K562 (cell line): ENCODE data around the gene C1QTNF6. TPM values are rescaled to one million over a fixed set of nuclear protein-coding genes. Genes with fewer than 3 reads are reported as not detected.
A peak's percentile ranks its signal among the peaks of the same experiment; 100 is the strongest.

Experiments
- ELK3 ChIP-seq: fragments of 450-650 bp; formaldehyde crosslinking; IDR thresholded peaks from 2 replicates; pipeline ENCODE4 v1.4.0; 2020; ENCODE audit warnings: mild to moderate bottlenecking
- EP300 ChIP-seq: IDR thresholded peaks from 2 replicates; pipeline ENCODE4 v1.6.1; 2012; ENCODE audit warnings: low read length, improper control_type of control experiment
- ESRRA ChIP-seq: fragments of 450-650 bp; IDR thresholded peaks from 2 replicates; pipeline ENCODE4 v1.6.1; 2014; ENCODE audit warnings: low read depth, mild to moderate bottlenecking, moderate library complexity, borderline replicate concordance
- FOXP4 ChIP-seq: sonication (generic); formaldehyde crosslinking; IDR thresholded peaks from 2 replicates; pipeline ENCODE4 v1.8.0; 2022; ENCODE audit warnings: mild to moderate bottlenecking, missing genetic modification reagents, borderline replicate concordance
- LEF1 ChIP-seq: fragments of 450-650 bp; IDR thresholded peaks from 2 replicates; pipeline ENCODE4 v1.6.1; 2016; ENCODE audit warnings: mild to moderate bottlenecking
- MAX ChIP-seq: sonication (generic); formaldehyde crosslinking; IDR thresholded peaks from 2 replicates; pipeline ENCODE4 v1.9.0; 2022; ENCODE audit warnings: mild to moderate bottlenecking, missing genetic modification reagents
- MXI1 ChIP-seq: IDR thresholded peaks from 2 replicates; pipeline ENCODE4 v1.6.1; 2011; ENCODE audit warnings: low read depth, mild to moderate bottlenecking, improper control_type of control experiment, low read length
- MYC ChIP-seq, 2 experiments: fragments of 250-450 bp in 1 of 2; sonication (Bioruptor Pico) in 1 of 2; IDR thresholded peaks; 2 replicates each; pipeline versions ENCODE4 v1.5.1 to v1.6.1; 2012 to 2021; ENCODE audit warnings: low read depth in 2 of 2, borderline replicate concordance in 1 of 2, improper control_type of control experiment in 1 of 2, low read length in 1 of 2, mild to moderate bottlenecking in 1 of 2, moderate library complexity in 1 of 2
- PKNOX1 ChIP-seq: fragments of 450-650 bp; IDR thresholded peaks from 2 replicates; pipeline ENCODE4 v1.6.1; 2016
- PRMT5 ChIP-seq: sonication (generic); formaldehyde crosslinking; IDR thresholded peaks from 2 replicates; pipeline ENCODE4 v1.5.0; 2020; ENCODE audit warnings: missing genetic modification reagents
- PTBP1 ChIP-seq: fragments of 200-400 bp; formaldehyde crosslinking; IDR thresholded peaks from 2 replicates; pipeline ENCODE4 v1.6.1; 2017; ENCODE audit warnings: low read depth, low read length
- RAD51 ChIP-seq: fragments of 450-650 bp; IDR thresholded peaks from 2 replicates; pipeline ENCODE4 v1.7.1; 2016; ENCODE audit warnings: low read depth, mild to moderate bottlenecking, borderline replicate concordance
- RHOXF2B ChIP-seq: fragments of 250-450 bp; sonication (Bioruptor Pico); conservative IDR thresholded peaks from 2 replicates; pipeline ENCODE4 v1.5.1; 2021
- TFE3 ChIP-seq: fragments of 450-650 bp; formaldehyde crosslinking; IDR thresholded peaks from 2 replicates; pipeline ENCODE4 v1.4.0; 2020; ENCODE audit warnings: mild to moderate bottlenecking, mixed read lengths
- USF1 ChIP-seq: sonication (generic); formaldehyde crosslinking; IDR thresholded peaks from 2 replicates; pipeline ENCODE4 v1.9.0; 2022; ENCODE audit warnings: mild to moderate bottlenecking, missing genetic modification reagents
- USF2 ChIP-seq: sonication (generic); formaldehyde crosslinking; IDR thresholded peaks from 2 replicates; pipeline ENCODE4 v1.5.0; 2020; ENCODE audit warnings: missing genetic modification reagents
- ZBED1 ChIP-seq: IDR thresholded peaks from 2 replicates; pipeline ENCODE4 v1.6.1; 2014
- ZKSCAN8 ChIP-seq: fragments of 200-800 bp; sonication (Bioruptor generic); IDR thresholded peaks from 2 replicates; pipeline ENCODE4 v1.6.1; 2016; ENCODE audit warnings: missing genetic modification characterization, missing compliant biosample characterization
- ZNF165 ChIP-seq: fragments of 250-450 bp; sonication (Bioruptor Pico); IDR thresholded peaks from 2 replicates; pipeline ENCODE4 v1.4.0; 2020; ENCODE audit warnings: borderline replicate concordance
- ZNF274 ChIP-seq: IDR thresholded peaks from 2 replicates; pipeline ENCODE4 v1.6.1; 2011; ENCODE audit warnings: low read depth, mild to moderate bottlenecking, low read length, moderate library complexity, borderline replicate concordance
- ZNF316 ChIP-seq: fragments of 450-650 bp; IDR thresholded peaks from 2 replicates; pipeline ENCODE4 v1.6.1; 2016
- polyA plus RNA-seq, 8 experiments: library from polyadenylated mRNA; depleted of rRNA in 4 of 8; stranded (reverse) in 5 of 8; unstranded in 3 of 8; fragments of >200 nt; fragmentation: Nextera tagmentation in 2 of 8; fragmentation: Illumina TruSeq in 1 of 8; extraction: Ambion mirVana in 2 of 8; extraction: Trizol in 1 of 8; gene quantifications; 2 replicates each; pipeline versions ENCODE4 v1.2.1 to v1.2.3, GENCODE V29; 2011 to 2014; ENCODE audit warnings: inconsistent platforms in 1 of 8, missing spikeins in 1 of 8
- total RNA-seq, 7 experiments: library from RNA; depleted of rRNA in 6 of 7; stranded (reverse); fragments of >200 nt in 6 of 7; fragmentation: Illumina TruSeq in 2 of 7; extraction: Trizol in 2 of 7; gene quantifications; 2 replicates each; pipeline versions ENCODE4 v1.2.1 to v1.2.3, GENCODE V29; 2011 to 2021; ENCODE audit warnings: low replicate concordance in 1 of 7

Gene C1QTNF6
- total and polyA plus RNA-seq, 9 of the 15 experiments (the other 6 are each of a cell fraction or from before 2014, with no cell fraction given): 0.18 to 0.92 (median 0.55) TPM

- TF ChIP-seq TFE3 (CRISPR knock-in tag) (peak; percentile 45), ESRRA (no peak), ZNF274 (no peak), MAX (CRISPR knock-in tag) (0 out of 2 replicates have a peak, but pooled peaks have one; percentile 9), RAD51 (peak; percentile 76), MXI1 (no peak), ZKSCAN8 (CRISPR knock-in tag) (no peak), ELK3 (CRISPR knock-in tag) (no peak), LEF1 (no peak), PKNOX1 (peak; percentile 44; the same call in 1 of the 2 replicates), RHOXF2B (CRISPR knock-in tag) (no peak), USF2 (CRISPR knock-in tag) (peak; percentile 85), ZNF165 (CRISPR knock-in tag) (no peak), PTBP1 (no peak), PRMT5 (CRISPR knock-in tag) (no peak), ZBED1 (no peak), FOXP4 (CRISPR knock-in tag) (no peak), EP300 (no peak), USF1 (CRISPR knock-in tag) (peak; percentile 90), ZNF316 (no peak), MYC (IDR thresholded peaks at IDR 0.05; ENCODE audit: low read depth, low read length) (no peak), MYC (CRISPR knock-in tag; IDR thresholded peaks at IDR 0.05; ENCODE audit: borderline replicate concordance, low read depth) (no peak)
Observed at GRCh38 chr22:37203354-37204044, 15.5 kb upstream of the C1QTNF6 start (continued).
